Motor neuron (in vitro differentiated cells): ENCODE measurements around the gene CWC22. TPM values are rescaled to one million over a fixed set of nuclear protein-coding genes. Genes with fewer than 3 reads are reported as not detected.
"Not testable (repeated sequence)": the region's sequence is repeated elsewhere in the genome, so short reads cannot be mapped to it uniquely, and the experiment has no call there.

Experiments used
- ATAC-seq, 8 experiments: fragments of 200-7000 bp; cut with Tn5 transposase; replicated peaks in 6 of 8; 2 replicates each; pipeline ENCODE4 v1.8.0; 2021; ENCODE audit warnings: mild to moderate bottlenecking in 8 of 8, moderate library complexity in 8 of 8
- H3K27ac ChIP-seq, 2 donors: fragments of 250-450 bp; sonication (Bioruptor Pico); 2 replicates each; pipeline ENCODE4 v1.9.0; 2021; ENCODE audit warnings: antibody characterized with exemption in 2 of 2, mild to moderate bottlenecking in 2 of 2, moderate library complexity in 1 of 2
- H3K4me1 ChIP-seq, 2 donors: fragments of 250-450 bp; sonication (Bioruptor Pico); replicated peaks in 1 of 2; 2 replicates each; pipeline ENCODE4 v1.6.1; 2021; ENCODE audit warnings: antibody characterized with exemption in 2 of 2, mild to moderate bottlenecking in 2 of 2, moderate library complexity in 1 of 2
- H3K4me3 ChIP-seq, 5 donors: fragments of 250-450 bp; sonication (Bioruptor Pico); 2 replicates each; pipeline ENCODE4 v1.9.0; 2021; ENCODE audit warnings: antibody characterized with exemption in 5 of 5, mild to moderate bottlenecking in 5 of 5, moderate library complexity in 4 of 5
- WGBS, 10 experiments: fragments of 450-650 bp; shearing (Covaris generic); methylation state at CpG; one replicate each; pipeline ENCODE4 v1.0.0; 2022; 5-methylcytosine and 5-hydroxymethylcytosine counted together
- in situ Hi-C, 9 experiments: fragments of 400-800 bp; cut with MboI; loops; one replicate each; pipeline ENCODE4 v1.15.0; 2021; ENCODE audit warnings: low sequenced_read_pairs in 9 of 9, low pct_unique_long_range_greater_than_20kb in 2 of 9; ENCODE audit not compliant: unreplicated experiment in 9 of 9
- total RNA-seq, 8 experiments: library from RNA; unstranded; fragments of 300-600 nt; gene quantifications; 2 replicates each; pipeline versions ENCODE4 v1.2.3 to v1.2.4, GENCODE V29; 2022

CWC22 gene
- total RNA-seq, 8 experiments from 2014 or later = 15.1 to 25.9 (median 19.7) TPM

- Histone ChIP-seq H3K27ac (no peak overlapping the region), H3K4me1 (no peaks in the 10 kb centered on the region), H3K4me3 (no peak overlapping the region)
- in situ Hi-C loops = no loop called here
- 0 to 100% (median 86%) methylated on average over 1 to 3 of the region's 4 CpGs; no CpG with 5 or more reads in 3 of the 10 experiments for WGBS, 10 experiments
- no peak for ATAC-seq
Measured at GRCh38 chr2:179963626-179964025, 43.5 kb downstream of the CWC22 start.

- H3K27ac ChIP-seq, in situ Hi-C loops, ATAC-seq, H3K4me1 ChIP-seq, H3K4me3 ChIP-seq: not testable (repeated sequence)
- WGBS, 10 experiments = 87 to 100% (median 100%) methylated on average over 2 to 3 of the region's 4 CpGs; no CpG with 5 or more reads in 1 of the 10 experiments
Measured at GRCh38 chr2:179958251-179958650, 48.8 kb downstream of the CWC22 start.

- Histone ChIP-seq H3K4me1 (no peaks in the 10 kb centered on the region), H3K27ac (no peak overlapping the region), H3K4me3 (no peak overlapping the region)
- in situ Hi-C loops = no loop called here
- WGBS, 10 experiments = 86 to 96% (median 93%) methylated on average over 2 to 4 of the region's 4 CpGs; no CpG with 5 or more reads in 1 of the 10 experiments
- no peak for ATAC-seq
Measured at GRCh38 chr2:179954026-179954425, 53.1 kb downstream of the CWC22 start.

- WGBS, 10 experiments = 86 to 100% (median 100%) methylated on average over 1 of the region's 1 CpG; no CpG with 5 or more reads in 3 of the 10 experiments
- no peak overlapping the region for H3K27ac ChIP-seq
- no peak overlapping the region for H3K4me3 ChIP-seq
- no peak for ATAC-seq
- no peaks in the 10 kb centered on the region for H3K4me1 ChIP-seq
- in situ Hi-C loops = no loop called here
Measured at GRCh38 chr2:179953359-179953758, 53.7 kb downstream of the CWC22 start.

GRCh38 chr2:179952658-179953057, 54.4 kb downstream of the CWC22 start:
- Histone ChIP-seq H3K4me3 (no peak overlapping the region), H3K4me1 (no peaks in the 10 kb centered on the region), H3K27ac (no peak overlapping the region)
- WGBS, 10 experiments = 78 to 100% (median 100%) methylated on average over 1 to 2 of the region's 2 CpGs; no CpG with 5 or more reads in 1 of the 10 experiments
- ATAC-seq = no peak
- in situ Hi-C loops = no loop called here

- 60 to 100% (median 89%) methylated on average over 1 of the region's 1 CpG; no CpG with 5 or more reads in 3 of the 10 experiments for WGBS, 10 experiments
- Histone ChIP-seq H3K4me3 (no peak overlapping the region), H3K4me1 (peaks cover 0 to 2% of the 10 kb centered on the region in 2 donors), H3K27ac (no peak overlapping the region)
- no peak for ATAC-seq
- in situ Hi-C loops = no loop called here
Measured at GRCh38 chr2:179951680-179952079, 55.4 kb downstream of the CWC22 start.

- in situ Hi-C loops = no loop called here
- peaks cover 0 to 2% of the 10 kb centered on the region in 2 donors for H3K4me1 ChIP-seq
- 80 to 100% (median 93%) methylated on average over 1 to 5 of the region's 5 CpGs for WGBS, 10 experiments
- no peak overlapping the region for H3K27ac ChIP-seq
- no peak overlapping the region for H3K4me3 ChIP-seq
- ATAC-seq = no peak
Measured at GRCh38 chr2:179950391-179950790, 56.7 kb downstream of the CWC22 start.

GRCh38 chr2:179949438-179949837, 57.7 kb downstream of the CWC22 start:
- in situ Hi-C loops = loop anchor here in 1 of 9 experiments (25.0 kb wide), 1 partner anchor 562 kb away; no protein-coding TSS in a partner anchor
- 0 to 100% (median 35%) methylated on average over 1 to 3 of the region's 3 CpGs for WGBS, 10 experiments
- Histone ChIP-seq H3K4me3 (no peak overlapping the region), H3K27ac (no peak overlapping the region), H3K4me1 (peaks cover 0 to 2% of the 10 kb centered on the region in 2 donors)
- ATAC-seq = peak in 2 of 8 experiments; percentile 58 to 71

- in situ Hi-C loops = loop anchor here in 1 of 9 experiments (25.0 kb wide), 1 partner anchor 561 kb away; no protein-coding TSS in a partner anchor
- 89 to 100% (median 100%) methylated on average over 1 of the region's 1 CpG; no CpG with 5 or more reads in 1 of the 10 experiments for WGBS, 10 experiments
- Histone ChIP-seq H3K4me1 (peaks cover 0 to 2% of the 10 kb centered on the region in 2 donors), H3K27ac (no peak overlapping the region), H3K4me3 (no peak overlapping the region)
- ATAC-seq = no peak
Measured at GRCh38 chr2:179948058-179948457, 59.0 kb downstream of the CWC22 start.

GRCh38 chr2:179946810-179947615, 60.1 kb downstream of the CWC22 start:
- Histone ChIP-seq H3K4me3 (no peak overlapping the region), H3K4me1 (peaks cover 0 to 2% of the 10 kb centered on the region in 2 donors), H3K27ac (no peak overlapping the region)
- WGBS, 10 experiments = 94 to 100% (median 100%) methylated on average over 1 to 4 of the region's 4 CpGs; no CpG with 5 or more reads in 1 of the 10 experiments
- in situ Hi-C loops = loop anchor here in 1 of 9 experiments (25.0 kb wide), 1 partner anchor 560 kb away; no protein-coding TSS in a partner anchor
- peak in 1 of 8 experiments; percentile 44 for ATAC-seq

GRCh38 chr2:179946346-179946745, 60.8 kb downstream of the CWC22 start:
- Histone ChIP-seq H3K27ac (no peak overlapping the region), H3K4me3 (no peak overlapping the region), H3K4me1 (peaks cover 0 to 2% of the 10 kb centered on the region in 2 donors)
- ATAC-seq = no peak
- in situ Hi-C loops = loop anchor here in 1 of 9 experiments (25.0 kb wide), 1 partner anchor 559 kb away; no protein-coding TSS in a partner anchor
- 90 to 100% (median 100%) methylated on average over 1 to 2 of the region's 4 CpGs; no CpG with 5 or more reads in 3 of the 10 experiments for WGBS, 10 experiments

- Histone ChIP-seq H3K4me1 (no peaks in the 10 kb centered on the region), H3K4me3 (no peak overlapping the region), H3K27ac (no peak overlapping the region)
- in situ Hi-C loops = loop anchor here in 1 of 9 experiments (25.0 kb wide), 1 partner anchor 552 kb away; no protein-coding TSS in a partner anchor
- peak in 2 of 8 experiments; percentile 58 to 98 for ATAC-seq
- WGBS, 10 experiments = 0 to 93% (median 74%) methylated on average over 1 to 5 of the region's 5 CpGs
Measured at GRCh38 chr2:179939259-179939658, 67.8 kb downstream of the CWC22 start.

- H3K27ac ChIP-seq = no peak overlapping the region
- no peak for ATAC-seq
- no peaks in the 10 kb centered on the region for H3K4me1 ChIP-seq
- no peak overlapping the region for H3K4me3 ChIP-seq
- WGBS, 10 experiments = 43 to 100% (median 87%) methylated on average over 1 to 2 of the region's 2 CpGs; no CpG with 5 or more reads in 3 of the 10 experiments
- in situ Hi-C loops = loop anchor here in 1 of 9 experiments (25.0 kb wide), 1 partner anchor 551 kb away; no protein-coding TSS in a partner anchor
Measured at GRCh38 chr2:179938026-179938425, 69.1 kb downstream of the CWC22 start.
